RWPE1 (cell line): ENCODE data around the gene TRAM2.

Source experiments
- CTCF ChIA-PET: fragments of 350-600 bp; sonication (Branson Sonifier 250); formaldehyde crosslinking; extraction: SDS; loops from one replicate; lab custom pipeline; 2021; lab: Yijun Ruan, JAX
- POLR2A ChIA-PET: fragments of 400-600 bp; formaldehyde crosslinking; extraction: SDS; loops from one replicate; lab custom pipeline; 2020; ENCODE audit warnings: antibody characterized with exemption; ENCODE audit not compliant: low non-redundant PET; lab: Yijun Ruan, JAX
- DNase-seq: peaks from one replicate; pipeline ENCODE4 v3.0.0; 2012; ENCODE audit warnings: low spot score
- H3K27ac ChIP-seq: fragments of 450-650 bp; 2 replicates; pipeline ENCODE4 v1.5.1; 2017
- TF ChIP-seq, protein P1 (sequence below): fragments of 450-650 bp; conservative IDR thresholded peaks from 2 replicates; pipeline ENCODE4 v1.5.1; 2017; ENCODE audit warnings: low read depth, mild to moderate bottlenecking

The TRAM2 gene

DNA sequence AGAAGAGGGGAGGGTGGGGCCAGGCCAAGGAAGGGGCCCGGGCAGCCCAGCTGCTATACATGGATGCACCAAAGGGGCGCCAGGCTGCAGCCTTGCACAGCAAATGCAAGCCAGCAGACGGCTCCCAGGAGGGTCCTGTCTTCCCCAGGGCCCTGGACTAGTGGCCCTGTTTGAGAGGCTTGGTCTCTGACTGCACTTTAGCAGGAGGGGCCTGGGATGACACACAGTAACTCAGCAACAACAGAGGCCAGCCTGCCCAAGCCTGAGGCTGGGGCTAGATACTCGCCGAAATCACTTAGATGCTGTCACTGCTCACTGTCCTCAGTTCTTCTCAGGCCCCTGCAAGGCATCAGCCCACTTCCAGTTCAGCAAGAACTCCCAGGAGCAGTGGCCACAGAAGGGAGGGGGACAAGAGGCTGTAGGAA lies 73.5 kb downstream of the TRAM2 start:
- peak overlapping the region; percentile 100 for H3K27ac ChIP-seq
- TF ChIP-seq, protein P1, sequence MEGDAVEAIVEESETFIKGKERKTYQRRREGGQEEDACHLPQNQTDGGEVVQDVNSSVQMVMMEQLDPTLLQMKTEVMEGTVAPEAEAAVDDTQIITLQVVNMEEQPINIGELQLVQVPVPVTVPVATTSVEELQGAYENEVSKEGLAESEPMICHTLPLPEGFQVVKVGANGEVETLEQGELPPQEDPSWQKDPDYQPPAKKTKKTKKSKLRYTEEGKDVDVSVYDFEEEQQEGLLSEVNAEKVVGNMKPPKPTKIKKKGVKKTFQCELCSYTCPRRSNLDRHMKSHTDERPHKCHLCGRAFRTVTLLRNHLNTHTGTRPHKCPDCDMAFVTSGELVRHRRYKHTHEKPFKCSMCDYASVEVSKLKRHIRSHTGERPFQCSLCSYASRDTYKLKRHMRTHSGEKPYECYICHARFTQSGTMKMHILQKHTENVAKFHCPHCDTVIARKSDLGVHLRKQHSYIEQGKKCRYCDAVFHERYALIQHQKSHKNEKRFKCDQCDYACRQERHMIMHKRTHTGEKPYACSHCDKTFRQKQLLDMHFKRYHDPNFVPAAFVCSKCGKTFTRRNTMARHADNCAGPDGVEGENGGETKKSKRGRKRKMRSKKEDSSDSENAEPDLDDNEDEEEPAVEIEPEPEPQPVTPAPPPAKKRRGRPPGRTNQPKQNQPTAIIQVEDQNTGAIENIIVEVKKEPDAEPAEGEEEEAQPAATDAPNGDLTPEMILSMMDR, result no peak
- ChIA-PET CTCF (interaction anchor here (0.7 to 1.1 kb wide), 2 partner anchors 87 to 196 kb away, joined by 4 read pairs; no protein-coding TSS in a partner anchor), POLR2A (interaction anchor here (1.5 kb wide), 1 partner anchor 73 kb away, joined by 10 read pairs; the partner anchor contains the start of gene TRAM2)
- DNase-seq, result peak; percentile 15

DNA sequence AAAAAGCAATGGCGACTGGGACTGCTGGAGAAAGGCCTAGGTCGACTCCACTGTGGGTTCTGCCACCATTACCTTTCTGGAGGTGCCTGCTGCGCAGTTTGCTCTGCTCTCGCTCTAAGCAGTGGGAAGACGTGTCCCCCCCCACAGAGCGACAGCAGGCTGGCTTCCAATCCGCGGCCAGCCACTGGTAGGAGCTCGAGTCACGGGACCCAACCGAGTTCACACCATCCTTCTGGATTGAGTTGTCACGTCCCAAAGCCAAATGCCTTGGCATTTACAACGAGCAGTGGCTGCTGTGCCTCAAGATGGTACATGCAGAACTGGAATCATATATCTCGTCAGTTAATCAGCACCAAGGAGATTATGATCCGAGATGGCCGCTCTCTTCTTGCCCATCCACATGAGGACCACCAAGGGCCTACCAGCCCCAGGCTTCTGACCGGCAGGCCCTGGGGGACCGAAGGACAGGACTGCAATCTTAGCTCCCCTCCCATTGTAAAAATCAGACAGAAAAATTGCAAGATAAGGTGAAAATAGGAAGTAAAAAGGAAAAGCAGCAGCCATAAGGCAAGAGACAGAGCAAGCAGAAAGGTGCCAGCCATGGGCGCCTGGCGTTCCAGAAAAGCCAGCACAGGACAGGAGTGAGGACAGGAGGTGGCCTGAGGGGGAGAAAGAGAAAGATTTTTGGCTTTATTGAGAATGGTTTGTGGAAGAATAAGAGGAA lies 74.4 kb downstream of the TRAM2 start:
- no peak for DNase-seq
- peak overlapping the region; percentile 100 for H3K27ac ChIP-seq
- TF ChIP-seq, protein P1, result no peak
- POLR2A ChIA-PET, result no interaction called here
- CTCF ChIA-PET, result interaction anchor here (1.1 kb wide), 1 partner anchor 87 kb away, joined by 4 read pairs; no protein-coding TSS in a partner anchor

DNA sequence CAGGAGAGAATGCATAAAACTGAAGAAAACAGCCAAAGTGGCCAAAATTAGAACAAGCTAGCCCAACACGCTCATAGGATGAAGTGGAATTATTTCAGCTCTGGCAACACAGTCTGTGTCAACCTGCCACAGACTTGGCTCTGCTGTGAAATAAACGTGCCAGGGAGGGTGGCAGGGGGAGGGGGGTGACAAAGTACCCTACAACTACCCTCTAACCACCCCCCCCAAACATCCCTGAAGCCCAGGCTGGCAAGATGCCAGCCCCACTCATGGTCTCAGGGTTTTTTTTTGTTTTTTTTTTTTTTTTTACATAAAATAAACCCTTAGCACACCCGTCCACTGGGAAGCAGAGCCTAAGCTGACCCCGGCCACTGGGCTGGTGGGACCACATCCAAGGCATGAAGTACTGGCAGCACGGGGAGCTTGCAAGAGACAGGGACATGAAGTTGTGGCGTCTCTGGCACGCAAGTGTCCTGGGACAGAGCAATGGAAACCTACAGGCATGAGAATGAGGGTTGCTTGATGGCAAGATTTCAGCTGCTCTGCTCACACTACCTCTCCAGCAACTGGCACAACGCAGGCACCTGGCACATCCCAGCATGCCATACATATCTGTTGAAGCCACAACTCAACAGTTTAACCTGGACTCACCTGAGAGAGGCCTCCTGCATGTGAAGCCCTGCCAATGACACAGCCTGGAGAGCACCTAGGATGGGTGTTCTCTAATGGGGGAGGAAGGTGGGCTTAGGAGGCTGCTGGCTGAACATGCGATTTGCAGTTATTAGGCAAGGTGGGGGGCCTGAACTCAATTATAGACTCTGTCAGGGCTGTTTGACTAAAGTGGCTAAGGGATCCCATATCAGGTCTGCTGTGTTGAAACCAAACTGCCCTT lies 76.4 kb downstream of the TRAM2 start:
- TF ChIP-seq, protein P1, result no peak
- POLR2A ChIA-PET, result no interaction called here
- DNase-seq, result no peak
- H3K27ac ChIP-seq, result peak overlapping the region; percentile 54
- CTCF ChIA-PET, result no interaction called here

DNA sequence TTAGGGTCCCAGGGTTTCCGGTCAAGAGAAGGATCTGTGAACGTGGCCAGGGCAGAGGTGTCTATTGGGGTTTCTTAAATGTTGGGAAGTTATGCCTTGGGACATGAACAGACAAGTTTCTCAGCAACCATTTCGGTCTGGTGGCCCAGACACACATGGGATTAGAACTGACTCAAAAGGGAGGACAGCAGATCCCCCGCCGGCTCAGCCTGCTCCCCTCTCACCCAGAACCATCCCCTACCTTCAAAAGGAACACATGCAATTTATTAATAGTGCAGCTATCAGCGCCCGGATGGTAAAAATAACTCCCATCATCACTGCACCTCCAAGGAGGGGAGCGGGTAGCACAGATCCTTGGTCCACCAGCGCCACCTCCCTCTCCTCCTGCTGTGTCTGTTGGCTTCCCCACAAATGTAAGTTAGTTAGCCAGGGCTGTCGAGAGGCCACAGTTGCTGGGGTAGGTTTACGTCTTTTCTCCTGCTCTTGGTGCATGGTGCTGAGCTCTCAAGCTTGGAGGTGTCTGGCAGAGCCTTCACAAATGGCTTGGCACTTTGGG lies 77.1 kb downstream of the TRAM2 start:
- H3K27ac ChIP-seq, result peak overlapping the region; percentile 54
- ChIA-PET CTCF (no interaction called here), POLR2A (no interaction called here)
- DNase-seq, result no peak
- TF ChIP-seq, protein P1, result no peak

DNA sequence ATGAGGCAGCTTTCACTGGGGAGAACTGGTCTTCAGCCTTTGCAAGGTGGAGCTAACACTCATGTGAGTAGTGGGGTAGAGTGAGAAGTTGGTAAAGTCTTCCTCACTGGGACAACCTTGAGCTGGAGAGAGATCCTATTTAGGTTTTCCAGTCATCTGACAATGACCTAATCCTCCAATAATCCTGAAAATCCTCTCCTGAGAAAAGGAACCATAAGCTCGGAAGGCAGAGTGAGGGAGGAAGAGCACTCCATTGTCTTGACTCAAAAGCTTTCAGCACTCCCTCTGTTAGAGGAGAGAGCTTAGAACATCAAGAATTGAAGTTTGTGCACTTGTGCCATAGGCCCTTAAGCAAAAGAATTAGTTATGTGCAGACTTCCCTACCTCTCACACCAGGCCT lies 77.8 kb downstream of the TRAM2 start:
- TF ChIP-seq, protein P1, result no peak
- ChIA-PET CTCF (no interaction called here), POLR2A (interaction anchor here (0.6 kb wide), 1 partner anchor 81 kb away, joined by 11 read pairs; no protein-coding TSS in a partner anchor)
- no peak for DNase-seq
- H3K27ac ChIP-seq, result peak overlapping the region; percentile 30

DNA sequence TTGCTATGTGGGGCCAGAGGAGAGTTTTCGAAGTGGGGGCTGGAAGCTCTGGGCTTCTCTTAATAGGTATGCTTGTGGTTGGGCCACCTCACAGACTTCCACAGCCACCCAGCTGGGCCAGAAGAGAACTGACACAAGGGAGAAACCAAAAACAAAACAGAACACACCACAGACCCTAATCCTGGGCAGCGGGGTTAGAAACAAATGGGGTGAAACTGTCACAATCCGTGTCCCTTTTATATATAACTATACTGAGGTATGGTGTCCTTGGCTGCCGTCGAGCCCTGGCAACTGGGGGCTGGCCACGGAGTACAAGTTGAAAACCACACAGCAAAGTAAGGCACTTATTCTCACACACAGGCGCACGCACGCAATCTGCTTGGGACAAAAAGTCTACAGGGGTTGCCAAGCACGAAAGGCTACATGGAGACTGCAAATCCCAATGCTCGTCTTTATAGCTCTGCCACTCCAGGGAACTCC lies 78.3 kb downstream of the TRAM2 start:
- CTCF ChIA-PET, result no interaction called here
- DNase-seq, result no peak
- TF ChIP-seq, protein P1, result no peak
- peak overlapping the region; percentile 30 for H3K27ac ChIP-seq
- POLR2A ChIA-PET, result interaction anchor here (0.6 kb wide), 1 partner anchor 80 kb away, joined by 11 read pairs; no protein-coding TSS in a partner anchor
